Effector memory CD8-positive, alpha-beta T cell (primary cell): ENCODE data around the gene ARSI.

Source experiments
- ATAC-seq: fragments of 150-1000 bp; cut with Tn5 transposase; replicated peaks from 2 replicates; pipeline ENCODE4 v1.10.0; 2021; ENCODE audit warnings: mild to moderate bottlenecking, moderate library complexity
- DNase-seq, 3 experiments: peaks; one replicate each; pipeline ENCODE4 v3.0.0; 2021
- H3K27ac Mint-ChIP-seq, 2 donors: one replicate each; pipeline ENCODE4 v1.8.0; 2022; ENCODE audit warnings: mild to moderate bottlenecking in 2 of 2, mixed read lengths in 2 of 2, moderate library complexity in 2 of 2
- H3K27me3 Mint-ChIP-seq, 2 donors: one replicate each; pipeline ENCODE4 v1.8.0; 2022; ENCODE audit warnings: mixed read lengths in 2 of 2
- H3K36me3 Mint-ChIP-seq: one replicate; pipeline ENCODE4 v1.8.0; 2022; ENCODE audit warnings: mild to moderate bottlenecking, moderate library complexity, mixed read lengths; ENCODE audit not compliant: insufficient read depth
- H3K4me1 Mint-ChIP-seq, 2 donors: one replicate each; pipeline ENCODE4 v1.8.0; 2022; ENCODE audit warnings: low read depth in 2 of 2, mixed read lengths in 2 of 2
- H3K4me3 Mint-ChIP-seq, 2 donors: one replicate each; pipeline ENCODE4 v1.8.0; 2022; ENCODE audit warnings: mild to moderate bottlenecking in 2 of 2, mixed read lengths in 2 of 2, moderate library complexity in 2 of 2
- H3K9me3 Mint-ChIP-seq, 2 donors: one replicate each; pipeline ENCODE4 v1.8.0; 2022; ENCODE audit warnings: mixed read lengths in 2 of 2

The ARSI gene

DNA sequence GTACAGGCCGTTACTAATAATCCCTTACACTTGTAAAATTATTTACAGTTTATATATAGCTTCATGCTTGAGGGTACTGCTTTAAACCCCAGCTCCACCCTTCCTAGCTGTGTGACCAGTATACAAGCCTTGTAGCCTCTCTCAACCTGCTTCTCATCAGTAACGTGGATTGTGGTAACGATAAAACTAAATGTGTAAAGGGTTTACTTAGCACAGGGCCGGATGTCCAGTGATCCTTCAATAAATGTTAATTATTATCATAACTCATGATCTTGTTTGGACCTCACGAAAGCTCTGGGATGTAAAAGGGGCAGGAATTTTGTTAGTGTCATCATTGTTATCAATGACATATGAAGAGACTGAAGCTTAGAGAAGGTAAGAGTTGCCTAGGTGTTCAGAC is 7.5 kb upstream of the ARSI start:
- Mint-ChIP-seq H3K4me3 (no peak overlapping the region), H3K9me3 (no peaks in the 10 kb centered on the region), H3K4me1 (peaks cover 0 to 5% of the 10 kb centered on the region in 2 donors), H3K36me3 (no peaks in the 10 kb centered on the region), H3K27me3 (peaks cover 0 to 11% of the 10 kb centered on the region in 2 donors), H3K27ac (no peak overlapping the region)
- ATAC-seq = no peak
- DNase-seq = no peak

GRCh38 chr5:150309886-150310239 is 7.2 kb upstream of the ARSI start:
- Mint-ChIP-seq H3K27ac (no peak overlapping the region), H3K27me3 (peaks cover 0 to 11% of the 10 kb centered on the region in 2 donors), H3K4me3 (no peak overlapping the region), H3K9me3 (no peaks in the 10 kb centered on the region), H3K36me3 (no peaks in the 10 kb centered on the region), H3K4me1 (peaks cover 0 to 5% of the 10 kb centered on the region in 2 donors)
- no peak for ATAC-seq
- DNase-seq = no peak

DNA sequence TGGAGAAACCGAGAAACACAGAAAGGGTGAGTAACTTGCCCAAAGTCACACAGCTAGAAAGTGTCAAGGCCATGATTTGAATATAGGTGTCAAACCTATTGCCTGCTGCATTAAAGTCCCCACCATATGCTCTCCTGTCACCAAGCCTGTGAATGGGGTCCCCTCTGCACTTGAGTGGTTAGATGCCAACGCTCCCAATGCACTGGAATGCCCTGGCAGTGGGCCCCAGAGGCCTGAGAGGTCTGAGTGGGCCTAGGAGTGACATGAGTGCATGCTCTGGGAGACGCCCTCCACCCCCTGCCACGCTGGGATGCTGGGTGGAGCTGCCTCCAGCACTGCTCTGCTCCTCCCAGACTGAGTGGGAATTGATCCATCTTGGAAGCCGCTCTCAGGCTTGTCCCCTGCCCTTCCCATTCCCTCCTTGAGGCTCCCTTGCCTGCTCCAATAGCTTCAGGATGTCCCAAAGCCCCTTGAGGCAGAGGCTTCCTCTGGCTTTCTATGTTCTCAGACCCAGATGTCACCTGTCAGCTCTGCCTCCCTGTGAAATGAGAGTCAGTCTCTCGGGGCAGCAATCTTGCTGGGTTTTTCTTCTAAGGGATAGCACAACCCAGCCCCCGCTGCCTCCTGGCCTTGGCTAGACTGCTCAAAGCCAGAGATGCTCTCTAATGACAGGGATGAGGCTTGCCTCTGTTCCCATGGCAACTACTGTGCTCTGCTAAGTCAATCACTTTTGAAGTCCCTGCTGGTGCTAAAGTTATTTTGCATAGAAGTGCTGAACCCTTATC is 6.6 kb upstream of the ARSI start:
- Mint-ChIP-seq H3K4me1 (peaks cover 0 to 5% of the 10 kb centered on the region in 2 donors), H3K9me3 (no peaks in the 10 kb centered on the region), H3K27ac (no peak overlapping the region), H3K27me3 (peaks cover 0 to 14% of the 10 kb centered on the region in 2 donors), H3K36me3 (no peaks in the 10 kb centered on the region), H3K4me3 (no peak overlapping the region)
- DNase-seq (no peak), ATAC-seq (no peak)

- DNase-seq (no peak), ATAC-seq (no peak)
- Mint-ChIP-seq H3K27ac (no peak overlapping the region), H3K4me3 (no peak overlapping the region), H3K9me3 (no peaks in the 10 kb centered on the region), H3K36me3 (no peaks in the 10 kb centered on the region), H3K27me3 (peaks cover 0 to 28% of the 10 kb centered on the region in 2 donors), H3K4me1 (peaks cover 0 to 5% of the 10 kb centered on the region in 2 donors)
Measured at GRCh38 chr5:150307617-150308426, 5.1 kb upstream of the ARSI start.

DNA sequence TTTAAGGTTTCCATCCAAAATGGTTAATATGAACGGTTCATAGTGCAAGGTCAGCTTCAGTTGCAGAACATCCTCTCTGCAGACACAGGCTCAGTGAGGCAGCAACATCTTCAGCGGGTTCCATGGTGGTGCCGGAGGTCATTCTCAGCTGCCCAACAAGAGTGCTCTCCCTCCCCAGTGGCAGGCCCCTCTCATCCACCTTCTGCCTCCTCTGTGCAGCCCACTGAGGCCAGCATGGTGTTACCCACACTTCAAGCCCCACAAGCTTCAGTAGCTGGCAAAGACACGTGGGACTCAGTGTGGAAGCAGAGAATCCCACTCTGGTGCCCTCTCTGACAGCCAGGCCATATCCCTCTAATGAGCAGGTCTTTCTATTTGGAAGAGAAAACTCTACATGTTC is 4.1 kb upstream of the ARSI start:
- no peaks in the 10 kb centered on the region for H3K36me3 Mint-ChIP-seq
- no peak for DNase-seq
- no peaks in the 10 kb centered on the region for H3K9me3 Mint-ChIP-seq
- H3K4me3 Mint-ChIP-seq = no peak overlapping the region
- peaks cover 2 to 39% of the 10 kb centered on the region in 2 donors for H3K27me3 Mint-ChIP-seq
- H3K27ac Mint-ChIP-seq = no peak overlapping the region
- no peak for ATAC-seq
- H3K4me1 Mint-ChIP-seq = peaks cover 0 to 5% of the 10 kb centered on the region in 2 donors

GRCh38 chr5:150305557-150305956 is 2.9 kb upstream of the ARSI start:
- Mint-ChIP-seq H3K27ac (peak overlapping the region in 1 of 2 donors; percentile 1), H3K9me3 (no peaks in the 10 kb centered on the region), H3K4me1 (peaks cover 0 to 5% of the 10 kb centered on the region in 2 donors), H3K36me3 (no peaks in the 10 kb centered on the region), H3K4me3 (no peak overlapping the region), H3K27me3 (peaks cover 14 to 41% of the 10 kb centered on the region in 2 donors)
- DNase-seq (no peak), ATAC-seq (no peak)

DNA sequence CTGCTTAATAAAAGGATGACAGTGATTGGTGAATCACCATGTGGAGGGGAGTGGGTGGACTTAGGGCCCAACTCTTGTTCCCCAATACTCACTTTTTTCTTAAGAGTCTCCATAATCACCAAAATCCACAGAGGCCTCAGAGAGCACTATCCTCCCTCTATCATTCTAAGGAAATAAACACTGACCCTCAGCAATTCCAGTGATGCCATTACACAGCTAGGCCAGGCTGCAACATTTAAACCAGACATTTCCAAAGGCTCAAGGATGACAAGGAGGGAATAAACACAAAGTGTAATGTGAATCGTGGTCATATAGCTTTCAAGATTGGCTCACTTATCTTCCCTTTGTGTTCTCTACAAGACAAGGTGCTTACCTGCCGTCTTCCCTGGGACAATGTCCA is 2.4 kb upstream of the ARSI start:
- H3K4me1 Mint-ChIP-seq = peaks cover 0 to 5% of the 10 kb centered on the region in 2 donors
- DNase-seq (no peak), ATAC-seq (no peak)
- no peak overlapping the region for H3K27ac Mint-ChIP-seq
- H3K4me3 Mint-ChIP-seq = no peak overlapping the region
- no peaks in the 10 kb centered on the region for H3K36me3 Mint-ChIP-seq
- no peaks in the 10 kb centered on the region for H3K9me3 Mint-ChIP-seq
- peaks cover 17 to 45% of the 10 kb centered on the region in 2 donors for H3K27me3 Mint-ChIP-seq

GRCh38 chr5:150304481-150305081 is 1.9 kb upstream of the ARSI start:
- peaks cover 21 to 50% of the 10 kb centered on the region in 2 donors for H3K27me3 Mint-ChIP-seq
- H3K27ac Mint-ChIP-seq = no peak overlapping the region
- no peak for DNase-seq

GRCh38 chr5:150303660-150304386 is 1.1 kb upstream of the ARSI start:
- DNase-seq = no peak
- no peaks in the 10 kb centered on the region for H3K36me3 Mint-ChIP-seq
- ATAC-seq = no peak
- H3K27me3 Mint-ChIP-seq = peaks cover 21 to 58% of the 10 kb centered on the region in 2 donors
- H3K9me3 Mint-ChIP-seq = no peaks in the 10 kb centered on the region
- H3K4me1 Mint-ChIP-seq = peaks cover 0 to 5% of the 10 kb centered on the region in 2 donors
- no peak overlapping the region for H3K4me3 Mint-ChIP-seq
- no peak overlapping the region for H3K27ac Mint-ChIP-seq

More at GRCh38 chr5:150304481-150305081, 1.9 kb upstream of the ARSI start:
- Mint-ChIP-seq H3K9me3 (no peaks in the 10 kb centered on the region), H3K4me1 (peaks cover 0 to 5% of the 10 kb centered on the region in 2 donors), H3K36me3 (no peaks in the 10 kb centered on the region), H3K4me3 (no peak overlapping the region)
- ATAC-seq = no peak

DNA sequence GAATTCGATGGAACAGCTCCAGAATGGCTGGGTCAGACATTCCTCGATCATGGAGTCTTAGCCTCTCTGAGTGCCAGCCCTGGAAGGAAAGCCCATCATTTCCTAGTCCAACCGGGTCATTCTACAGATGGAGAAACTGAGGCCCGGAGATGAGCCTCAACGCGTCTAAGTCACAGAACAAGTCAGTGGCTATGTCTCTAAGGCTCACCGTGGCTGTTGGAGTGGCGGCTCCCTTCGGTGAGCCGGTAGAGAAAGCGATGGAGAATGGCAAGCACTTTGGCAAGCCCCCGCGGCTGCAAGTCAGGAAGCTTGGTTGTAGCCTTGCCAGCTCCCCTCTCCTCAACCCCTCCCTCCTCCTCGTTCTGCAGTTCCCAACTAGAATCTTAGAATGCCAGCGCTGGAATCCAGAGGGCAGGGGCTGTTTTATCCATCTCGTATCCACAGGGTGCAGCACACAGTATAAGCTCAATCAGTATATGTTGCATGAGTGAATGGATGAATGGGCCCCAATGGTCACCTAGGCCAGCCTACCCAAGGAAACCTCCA is 438 bp upstream of the ARSI start:
- no peak for DNase-seq
- H3K27ac Mint-ChIP-seq = no peak overlapping the region
- H3K27me3 Mint-ChIP-seq = peaks cover 21 to 60% of the 10 kb centered on the region in 2 donors
- H3K4me1 Mint-ChIP-seq = peaks cover 0 to 5% of the 10 kb centered on the region in 2 donors
- ATAC-seq = no peak
- no peaks in the 10 kb centered on the region for H3K9me3 Mint-ChIP-seq
- H3K36me3 Mint-ChIP-seq = no peaks in the 10 kb centered on the region
- no peak overlapping the region for H3K4me3 Mint-ChIP-seq

DNA sequence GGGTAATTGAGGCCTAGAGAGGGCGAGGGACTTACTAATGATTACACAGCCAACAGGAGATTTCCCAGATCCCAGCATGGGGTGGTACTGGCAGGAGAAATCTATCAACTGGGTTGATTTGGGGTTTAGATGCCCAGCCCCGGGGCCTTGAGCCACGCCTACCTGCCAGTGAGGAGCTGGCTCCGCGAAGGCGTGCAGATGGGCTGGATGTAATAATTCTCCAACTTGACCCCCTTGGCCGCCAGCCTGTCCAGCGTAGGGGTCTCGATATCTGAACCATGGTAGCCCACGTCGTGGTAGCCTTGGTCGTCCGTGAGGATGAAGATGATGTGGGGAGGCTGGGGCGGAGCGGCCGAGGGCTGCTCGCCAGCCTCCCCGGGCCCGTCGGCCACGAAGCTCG is 804 bp downstream of the ARSI start:
- Mint-ChIP-seq H3K27ac (no peak overlapping the region), H3K9me3 (no peaks in the 10 kb centered on the region), H3K36me3 (no peaks in the 10 kb centered on the region), H3K4me1 (peaks cover 0 to 5% of the 10 kb centered on the region in 2 donors), H3K27me3 (peaks cover 21 to 66% of the 10 kb centered on the region in 2 donors), H3K4me3 (no peak overlapping the region)
- DNase-seq (no peak), ATAC-seq (no peak)

DNA sequence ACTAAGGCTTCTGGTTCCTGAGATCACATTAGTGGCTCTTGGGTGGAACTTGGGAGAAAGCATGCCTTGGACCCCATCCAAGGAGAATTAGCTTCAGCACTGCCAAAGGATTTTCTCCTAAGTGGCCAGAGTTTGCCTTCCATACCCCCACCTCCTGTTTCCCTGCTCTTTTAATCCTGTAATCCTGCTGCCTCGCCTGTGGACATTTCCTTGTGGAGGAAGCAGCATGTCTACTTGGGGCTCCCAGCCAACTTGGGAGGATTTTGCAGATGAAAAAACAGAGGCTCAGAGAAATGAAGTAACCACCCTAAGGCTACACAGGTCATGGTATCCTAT is 1.6 kb downstream of the ARSI start:
- Mint-ChIP-seq H3K4me1 (peaks cover 0 to 5% of the 10 kb centered on the region in 2 donors), H3K4me3 (no peak overlapping the region), H3K36me3 (no peaks in the 10 kb centered on the region), H3K27me3 (peaks cover 21 to 66% of the 10 kb centered on the region in 2 donors), H3K27ac (no peak overlapping the region), H3K9me3 (no peaks in the 10 kb centered on the region)
- DNase-seq (no peak), ATAC-seq (no peak)
